MM.1S (cell line): Measurements from ENCODE around the gene IFT122.
"Not testable (repeated sequence)": the region's sequence is repeated elsewhere in the genome, so short reads cannot be mapped to it uniquely, and the experiment has no call there.

Experiments used
- EZH2 ChIP-seq: fragments of 300-600 bp; sonication (generic); optimal IDR thresholded peaks from 2 replicates; pipeline ENCODE3; 2017; ENCODE audit warnings: low read depth, mild to moderate bottlenecking, antibody characterized with exemption, low read length, mixed read lengths
- EZH2phosphoT487 ChIP-seq: fragments of 300-600 bp; sonication (generic); IDR thresholded peaks from 2 replicates; pipeline ENCODE4 v1.6.1; 2018; ENCODE audit warnings: antibody characterized with exemption, low read length
- TF ChIP-seq, protein P1 (sequence below): fragments of 300-600 bp; sonication (generic); IDR thresholded peaks from 2 replicates; pipeline ENCODE4 v1.5.1; 2016; ENCODE audit warnings: antibody characterized with exemption, low read length, mixed read lengths

GRCh38 chr3:129495006-129495639 is 55.1 kb downstream of the IFT122 start:
- TF ChIP-seq, protein P1, sequence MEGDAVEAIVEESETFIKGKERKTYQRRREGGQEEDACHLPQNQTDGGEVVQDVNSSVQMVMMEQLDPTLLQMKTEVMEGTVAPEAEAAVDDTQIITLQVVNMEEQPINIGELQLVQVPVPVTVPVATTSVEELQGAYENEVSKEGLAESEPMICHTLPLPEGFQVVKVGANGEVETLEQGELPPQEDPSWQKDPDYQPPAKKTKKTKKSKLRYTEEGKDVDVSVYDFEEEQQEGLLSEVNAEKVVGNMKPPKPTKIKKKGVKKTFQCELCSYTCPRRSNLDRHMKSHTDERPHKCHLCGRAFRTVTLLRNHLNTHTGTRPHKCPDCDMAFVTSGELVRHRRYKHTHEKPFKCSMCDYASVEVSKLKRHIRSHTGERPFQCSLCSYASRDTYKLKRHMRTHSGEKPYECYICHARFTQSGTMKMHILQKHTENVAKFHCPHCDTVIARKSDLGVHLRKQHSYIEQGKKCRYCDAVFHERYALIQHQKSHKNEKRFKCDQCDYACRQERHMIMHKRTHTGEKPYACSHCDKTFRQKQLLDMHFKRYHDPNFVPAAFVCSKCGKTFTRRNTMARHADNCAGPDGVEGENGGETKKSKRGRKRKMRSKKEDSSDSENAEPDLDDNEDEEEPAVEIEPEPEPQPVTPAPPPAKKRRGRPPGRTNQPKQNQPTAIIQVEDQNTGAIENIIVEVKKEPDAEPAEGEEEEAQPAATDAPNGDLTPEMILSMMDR = not testable (repeated sequence)
- not testable (repeated sequence) for TF ChIP-seq EZH2, EZH2phosphoT487
